GM12873 (cell line): ENCODE measurements around the gene AFAP1L1.

Experiments used
- TF ChIP-seq, protein P1 (sequence below): IDR thresholded peaks from 2 replicates; pipeline ENCODE4 v1.5.1; 2012; ENCODE audit warnings: low read depth, mild to moderate bottlenecking, moderate library complexity, low read length, control low read depth; ENCODE audit not compliant: insufficient read depth; ENCODE audit errors: missing control alignments

Gene AFAP1L1

DNA sequence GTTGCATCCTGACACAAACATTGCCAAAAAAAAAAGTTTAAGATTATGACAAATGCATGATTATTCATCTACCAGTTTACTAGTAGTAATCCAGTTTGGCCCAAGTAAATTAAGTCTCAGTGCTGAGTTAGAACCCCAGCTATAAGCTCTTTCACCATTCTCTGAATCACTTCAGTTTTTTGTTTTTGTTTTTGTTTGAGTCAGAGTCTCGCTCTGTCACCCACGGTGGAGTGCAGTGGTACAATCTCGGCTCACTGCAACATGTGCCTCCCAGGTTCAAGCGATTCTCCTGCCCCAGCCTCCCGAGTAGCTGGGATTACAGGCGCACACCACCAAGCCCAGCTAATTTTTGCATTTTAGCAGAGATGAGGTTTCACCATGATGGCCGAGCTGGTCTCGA lies 84.7 kb downstream of the AFAP1L1 start:
- TF ChIP-seq, protein P1, sequence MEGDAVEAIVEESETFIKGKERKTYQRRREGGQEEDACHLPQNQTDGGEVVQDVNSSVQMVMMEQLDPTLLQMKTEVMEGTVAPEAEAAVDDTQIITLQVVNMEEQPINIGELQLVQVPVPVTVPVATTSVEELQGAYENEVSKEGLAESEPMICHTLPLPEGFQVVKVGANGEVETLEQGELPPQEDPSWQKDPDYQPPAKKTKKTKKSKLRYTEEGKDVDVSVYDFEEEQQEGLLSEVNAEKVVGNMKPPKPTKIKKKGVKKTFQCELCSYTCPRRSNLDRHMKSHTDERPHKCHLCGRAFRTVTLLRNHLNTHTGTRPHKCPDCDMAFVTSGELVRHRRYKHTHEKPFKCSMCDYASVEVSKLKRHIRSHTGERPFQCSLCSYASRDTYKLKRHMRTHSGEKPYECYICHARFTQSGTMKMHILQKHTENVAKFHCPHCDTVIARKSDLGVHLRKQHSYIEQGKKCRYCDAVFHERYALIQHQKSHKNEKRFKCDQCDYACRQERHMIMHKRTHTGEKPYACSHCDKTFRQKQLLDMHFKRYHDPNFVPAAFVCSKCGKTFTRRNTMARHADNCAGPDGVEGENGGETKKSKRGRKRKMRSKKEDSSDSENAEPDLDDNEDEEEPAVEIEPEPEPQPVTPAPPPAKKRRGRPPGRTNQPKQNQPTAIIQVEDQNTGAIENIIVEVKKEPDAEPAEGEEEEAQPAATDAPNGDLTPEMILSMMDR: no peak

DNA sequence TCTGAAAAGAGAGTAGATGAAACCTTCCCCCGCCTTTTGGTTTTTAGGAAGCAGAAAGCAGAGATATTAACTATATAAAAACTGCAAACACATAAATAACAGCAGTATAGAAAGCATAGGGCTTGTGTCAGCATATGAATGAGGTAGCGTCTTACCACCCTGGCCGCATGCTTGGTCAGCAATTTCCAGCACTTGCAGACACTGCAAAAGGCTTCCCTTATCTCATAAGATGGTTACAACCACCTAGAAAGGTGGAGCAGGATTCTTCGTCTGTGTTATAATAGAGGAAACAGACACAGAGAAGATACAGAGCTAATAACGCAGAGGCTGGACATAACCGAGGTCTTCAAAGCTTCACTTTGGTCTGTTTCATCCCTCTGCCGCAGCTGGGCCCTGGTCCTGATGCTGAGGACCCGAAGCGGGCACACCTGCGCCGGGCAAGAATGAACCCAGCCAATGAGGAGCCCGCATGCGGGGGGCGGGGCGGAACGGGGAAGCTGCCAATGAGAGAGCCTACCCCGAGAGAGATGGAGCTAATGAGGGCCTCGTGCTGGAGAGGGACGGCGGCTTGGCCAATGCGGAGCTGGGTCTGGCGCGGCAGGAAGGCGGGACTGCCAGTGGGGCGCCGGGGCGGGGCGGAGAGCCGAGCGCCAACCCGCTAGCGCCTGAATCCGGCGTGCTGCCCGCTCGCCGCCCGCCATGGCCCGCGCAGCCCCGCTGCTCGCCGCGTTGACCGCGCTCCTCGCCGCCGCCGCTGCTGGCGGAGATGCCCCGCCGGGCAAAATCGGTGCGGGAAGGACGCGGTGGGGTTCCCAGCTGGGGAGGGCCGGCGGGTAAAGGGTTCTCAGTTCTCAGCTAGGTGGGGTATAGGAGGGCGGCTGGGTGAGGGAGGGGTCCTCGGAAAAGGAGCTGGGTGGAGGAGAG lies 86.0 kb downstream of the AFAP1L1 start, which contains the start of gene PCYOX1L:
TSS of gene PCYOX1L (plus strand) at position 677 of the 924 bp plus-strand sequence. CDS start at position 700, 23 bp downstream.
- TF ChIP-seq, protein P1: no peak

DNA sequence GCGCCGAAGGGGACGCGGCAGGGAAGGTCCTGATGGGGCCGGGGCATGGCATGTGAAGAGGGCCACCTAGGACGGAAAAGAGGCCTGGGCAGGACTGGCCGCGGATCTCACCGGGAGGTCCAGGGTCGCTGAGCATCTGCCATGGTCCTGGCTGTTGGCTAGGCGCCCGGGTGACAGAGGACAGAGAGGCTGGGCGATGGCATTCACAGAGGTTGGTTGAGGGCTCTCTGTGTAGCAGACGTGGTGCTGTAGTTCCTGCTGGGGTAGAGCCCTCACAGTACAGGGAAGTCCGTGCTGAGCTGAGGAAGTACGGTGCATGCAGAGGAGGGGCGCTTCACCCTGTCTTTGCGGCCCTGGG lies 86.6 kb downstream of the AFAP1L1 start:
- TF ChIP-seq, protein P1: no peak

DNA sequence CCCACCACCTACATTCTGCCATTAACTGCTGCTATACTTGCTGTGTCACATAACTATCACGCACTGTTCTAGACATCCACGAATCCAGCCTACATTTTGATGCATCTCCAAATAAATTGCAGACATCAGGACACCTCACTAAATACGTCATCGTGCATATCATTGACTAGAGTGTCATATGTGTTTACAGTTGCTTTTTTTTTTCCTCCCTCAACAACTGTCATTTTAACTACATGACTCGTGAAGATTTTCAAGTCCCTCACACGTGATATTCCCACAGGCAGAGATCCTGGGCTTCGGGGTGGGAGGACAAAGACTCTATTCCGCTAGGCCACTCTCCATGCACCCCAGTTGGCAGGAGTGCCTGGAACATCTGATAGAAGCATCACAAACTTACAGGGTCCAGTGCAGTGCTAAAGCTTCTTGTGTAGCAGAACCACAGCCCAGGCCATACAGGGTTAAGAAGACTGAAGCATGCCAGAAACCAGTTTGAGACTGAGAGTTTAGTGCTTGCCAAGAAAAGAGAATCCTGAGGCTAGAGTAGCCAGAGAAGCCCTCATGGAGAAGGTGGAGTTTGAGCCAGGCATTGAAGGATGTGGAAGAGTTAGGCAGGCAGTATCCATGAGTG lies 87.3 kb downstream of the AFAP1L1 start:
- TF ChIP-seq, protein P1: no peak

DNA sequence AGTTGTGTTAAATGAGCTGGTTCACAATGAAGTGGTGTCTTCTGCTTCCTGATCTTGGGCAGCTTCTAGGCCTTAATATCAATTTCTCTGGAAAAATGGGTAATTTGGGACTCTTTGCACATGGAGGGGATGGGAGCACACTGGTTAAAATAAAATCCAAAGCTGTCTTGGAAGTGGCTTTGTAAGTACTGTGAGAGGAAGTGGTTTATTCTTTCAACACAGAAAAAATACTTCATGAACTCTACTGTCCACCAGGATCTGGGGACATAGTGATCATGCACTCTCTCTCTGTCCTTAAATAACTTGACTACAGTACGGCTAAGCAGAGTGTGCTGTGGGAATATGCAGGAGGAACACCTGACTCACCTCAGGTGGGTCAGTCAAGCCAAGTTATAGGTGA lies 88.6 kb downstream of the AFAP1L1 start:
- TF ChIP-seq, protein P1: no peak

DNA sequence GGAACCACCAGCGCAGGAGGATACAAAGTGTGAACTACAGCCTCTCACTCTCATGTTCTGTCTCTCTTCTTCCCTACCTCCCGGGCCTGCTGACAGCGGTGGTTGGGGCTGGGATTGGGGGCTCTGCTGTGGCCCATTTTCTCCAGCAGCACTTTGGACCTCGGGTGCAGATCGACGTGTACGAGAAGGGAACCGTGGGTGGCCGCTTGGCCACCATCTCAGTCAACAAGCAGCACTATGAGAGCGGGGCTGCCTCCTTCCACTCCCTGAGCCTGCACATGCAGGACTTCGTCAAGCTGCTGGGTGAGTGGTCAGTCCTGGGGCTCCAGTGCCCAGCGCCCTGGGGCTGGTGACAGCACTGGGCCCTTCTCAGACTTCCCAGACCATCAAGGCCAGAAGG lies 90.9 kb downstream of the AFAP1L1 start:
- TF ChIP-seq, protein P1: no peak

DNA sequence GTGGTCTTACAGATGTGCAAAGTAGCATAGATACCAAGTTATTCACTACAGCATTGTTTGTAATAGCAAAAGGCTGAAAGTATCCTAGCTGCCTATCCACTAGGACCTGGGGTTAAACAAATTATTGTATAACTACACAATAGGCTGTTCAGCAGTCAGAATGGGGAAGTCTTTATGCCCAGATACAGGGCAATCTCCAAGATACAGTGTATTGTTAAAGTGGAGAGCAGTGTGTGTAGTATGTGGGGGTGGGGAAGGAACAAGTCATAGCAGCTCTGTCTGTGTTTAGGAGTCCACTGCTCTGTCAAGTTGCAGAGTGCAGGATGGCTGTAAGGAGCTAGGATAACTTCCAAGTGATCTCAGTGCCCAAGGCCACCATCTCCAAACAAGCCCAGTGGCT lies 91.7 kb downstream of the AFAP1L1 start:
- TF ChIP-seq, protein P1: no peak
